ENCODE results near the gene ITPKB. TPM values are rescaled to one million over a fixed set of nuclear protein-coding genes. Genes with fewer than 3 reads are reported as not detected.
"Not testable (repeated sequence)": the region's sequence is repeated elsewhere in the genome, so short reads cannot be mapped to it uniquely, and the experiment has no call there.

ITPKB gene
- total RNA-seq, 1 donor from 2014 or later, result 2.1 TPM

DNA sequence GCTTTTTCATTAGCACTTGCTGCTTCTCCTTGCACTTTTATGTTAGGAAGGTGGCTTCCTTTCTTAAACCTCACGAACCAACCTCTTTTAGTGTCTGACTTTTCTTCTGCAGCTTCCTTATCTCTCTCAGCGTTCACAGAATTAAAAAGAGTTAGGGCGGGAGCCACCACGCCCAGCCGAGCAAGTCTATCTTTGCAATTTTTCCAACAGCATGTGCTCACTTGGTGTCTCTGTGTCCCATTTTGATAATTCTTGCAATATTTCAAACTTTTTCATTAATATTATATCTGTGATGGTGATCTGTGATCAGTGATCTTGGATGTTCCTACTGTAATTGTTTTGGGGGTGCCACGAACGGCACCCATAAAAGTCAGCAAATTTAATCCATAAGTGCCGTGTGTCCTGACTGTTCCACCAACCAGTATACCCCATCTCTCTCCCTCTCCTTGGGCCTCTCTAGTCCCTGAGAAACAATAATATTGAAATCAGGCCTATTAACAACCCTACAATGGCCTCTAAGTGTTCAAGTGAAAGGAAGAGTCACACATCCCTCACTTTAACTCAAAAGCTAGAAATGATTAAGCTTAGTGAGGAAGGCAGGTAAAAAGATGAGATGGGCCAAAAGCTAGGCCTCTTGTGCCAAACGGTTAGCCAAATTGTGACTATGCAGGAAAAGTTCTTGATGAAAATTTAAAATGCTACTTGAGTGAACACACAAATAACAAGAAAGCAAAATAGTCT lies 15.9 kb upstream of the ITPKB start:
- no peak for DNase-seq (ENCODE audit: low read depth)

DNA sequence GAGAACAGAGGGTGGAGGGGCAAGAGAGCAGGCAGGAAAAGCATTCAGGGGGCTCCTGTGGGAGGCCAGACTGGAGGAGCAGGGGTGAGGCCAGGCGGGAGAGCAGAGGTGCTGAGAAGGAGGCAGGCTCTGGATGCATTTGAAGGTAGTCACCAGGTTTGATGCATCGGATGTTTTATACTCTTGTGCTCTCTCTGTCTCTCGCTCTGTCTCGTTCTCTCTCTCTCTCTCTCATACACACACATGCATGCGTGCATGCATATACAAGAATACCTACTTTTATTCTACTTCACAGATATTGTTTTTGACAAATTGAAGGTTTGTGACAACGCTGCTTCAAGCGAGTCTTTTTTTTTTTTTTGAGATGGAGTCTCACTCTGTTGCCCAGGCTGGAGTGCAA lies 15.0 kb upstream of the ITPKB start:
- no peak for DNase-seq (ENCODE audit: low read depth)

DNA sequence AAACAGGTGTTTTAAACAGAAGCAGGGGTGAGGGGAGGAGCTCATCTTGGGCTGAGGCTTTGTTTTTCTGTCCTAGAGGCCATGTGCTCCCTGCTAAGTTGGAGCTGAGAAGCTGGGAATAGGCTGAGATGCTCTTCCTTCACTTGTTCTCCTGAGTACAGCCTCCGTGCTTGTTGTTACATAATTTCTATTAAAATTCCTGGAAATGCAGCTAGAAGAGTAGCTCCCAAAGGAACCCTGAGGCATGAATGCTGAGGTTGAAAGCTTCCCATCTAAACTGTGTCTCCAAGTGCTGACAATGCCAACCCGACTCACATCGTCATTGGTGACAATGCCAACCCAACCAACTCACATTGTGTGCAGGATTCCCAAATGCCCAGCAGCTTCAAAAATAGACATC lies 12.6 kb upstream of the ITPKB start:
- DNase-seq (ENCODE audit: low read depth), result peak; percentile 5

DNA sequence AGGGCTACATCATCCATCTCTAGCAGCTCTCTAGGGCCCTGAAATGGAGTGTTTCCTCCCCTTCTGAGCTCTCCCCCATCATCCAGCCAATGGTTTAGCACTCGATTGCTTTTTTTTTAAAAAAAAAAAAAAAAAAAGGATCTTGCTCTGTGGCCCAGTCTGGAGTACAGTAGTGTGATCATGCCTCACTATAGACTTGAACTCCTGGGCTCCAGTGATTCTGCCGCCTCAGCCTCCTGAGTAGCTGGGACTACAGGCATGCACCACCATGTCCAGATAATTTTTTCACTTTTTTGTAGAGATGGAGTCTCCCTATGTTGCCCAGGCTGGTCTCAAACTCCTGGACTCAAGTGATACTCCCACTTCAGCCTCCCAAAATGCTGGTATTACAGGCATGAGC lies 12.1 kb upstream of the ITPKB start:
- DNase-seq (ENCODE audit: low read depth), result no peak

DNA sequence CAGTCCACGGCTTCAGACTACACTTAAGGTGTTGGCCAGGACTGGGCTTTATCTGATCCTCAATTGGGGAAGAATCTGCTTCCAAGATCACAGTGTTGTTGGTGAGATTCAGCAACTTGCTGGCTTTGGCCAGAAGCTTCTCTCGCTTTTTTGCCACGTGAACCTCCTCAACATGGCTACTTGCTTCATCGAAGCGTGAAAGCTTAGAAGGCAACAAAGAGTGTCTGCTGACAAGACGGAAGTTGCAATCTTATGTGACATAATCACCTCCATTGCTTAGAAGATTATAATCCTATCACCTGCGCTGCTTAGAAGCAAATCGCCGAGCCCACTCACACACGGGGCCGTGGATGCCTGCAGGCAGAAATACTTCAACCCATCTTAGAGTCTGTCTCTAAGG lies 10.4 kb upstream of the ITPKB start:
- DNase-seq (ENCODE audit: low read depth), result no peak

DNA sequence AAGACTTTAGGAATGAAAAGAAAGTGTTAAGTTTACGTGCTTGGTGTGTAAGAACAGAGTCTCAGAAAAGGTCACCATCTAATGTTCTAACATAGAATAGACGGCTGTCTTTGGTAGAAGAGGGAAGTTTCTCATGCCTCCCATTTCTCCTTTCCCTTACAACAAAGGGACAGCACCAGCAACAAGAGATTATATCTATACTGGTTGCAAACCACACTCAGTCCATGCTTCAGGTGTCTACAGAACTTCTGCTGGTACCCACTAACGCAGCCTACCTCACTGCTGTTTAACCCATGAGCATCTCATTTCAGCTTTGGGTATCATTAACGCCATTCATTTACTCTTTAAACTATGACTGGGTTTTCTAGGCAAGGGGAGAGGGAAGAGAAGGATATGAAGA lies 9.2 kb upstream of the ITPKB start:
- DNase-seq (ENCODE audit: low read depth), result no peak

DNA sequence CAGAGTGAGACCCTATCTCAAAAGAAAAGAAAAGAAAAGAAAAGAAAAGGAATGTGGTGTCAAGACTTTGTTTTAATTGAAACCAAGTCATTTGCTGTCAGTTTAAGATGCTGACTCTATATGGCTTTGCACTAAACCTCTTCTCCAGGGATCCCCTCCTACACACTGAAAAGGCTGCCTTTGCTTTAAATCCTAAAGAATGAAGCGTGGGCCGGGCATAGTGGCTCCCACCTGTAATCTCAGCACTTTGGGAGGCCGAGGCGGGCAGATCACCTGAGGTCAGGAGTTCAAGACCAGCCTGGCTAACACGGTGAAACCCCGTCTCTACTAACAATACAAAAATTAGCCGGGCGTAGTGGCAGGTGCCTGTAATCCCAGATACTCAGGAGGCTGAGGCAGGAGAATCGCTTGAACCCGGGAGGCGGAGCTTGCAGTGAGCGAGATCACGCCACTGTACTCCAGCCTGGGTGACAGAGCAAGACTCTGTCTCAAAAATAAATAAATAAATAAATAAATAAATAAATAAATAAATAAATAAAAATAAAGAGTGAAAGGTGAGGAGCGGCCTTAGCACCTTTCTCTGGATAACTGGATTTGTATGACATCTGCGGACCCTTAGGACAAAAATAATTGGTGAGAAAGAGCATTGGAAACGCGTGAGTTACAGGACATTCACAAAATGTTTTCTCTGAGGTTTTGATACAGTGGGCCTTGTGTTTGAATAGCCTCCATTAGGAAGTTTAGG lies 8.6 kb upstream of the ITPKB start:
- not testable (repeated sequence) for DNase-seq (ENCODE audit: low read depth)

DNA sequence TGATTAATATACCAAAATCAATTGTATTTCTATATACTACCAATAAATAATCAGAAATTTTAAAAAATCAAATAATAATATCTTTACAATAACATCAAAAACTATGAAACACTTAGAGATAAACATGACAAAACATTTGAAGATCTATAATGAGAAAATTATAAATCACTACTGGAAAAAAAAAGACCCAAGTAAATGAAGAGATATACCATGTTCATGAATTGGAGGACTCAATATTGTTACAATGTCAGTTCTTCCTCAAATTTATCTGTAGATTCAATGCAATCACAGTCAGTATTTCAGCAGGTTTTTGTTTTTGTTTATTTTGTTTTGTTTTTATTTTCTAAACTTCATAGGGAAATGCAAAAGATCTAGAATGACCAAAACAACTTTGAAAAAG lies 4.2 kb upstream of the ITPKB start:
- DNase-seq (ENCODE audit: low read depth), result no peak

DNA sequence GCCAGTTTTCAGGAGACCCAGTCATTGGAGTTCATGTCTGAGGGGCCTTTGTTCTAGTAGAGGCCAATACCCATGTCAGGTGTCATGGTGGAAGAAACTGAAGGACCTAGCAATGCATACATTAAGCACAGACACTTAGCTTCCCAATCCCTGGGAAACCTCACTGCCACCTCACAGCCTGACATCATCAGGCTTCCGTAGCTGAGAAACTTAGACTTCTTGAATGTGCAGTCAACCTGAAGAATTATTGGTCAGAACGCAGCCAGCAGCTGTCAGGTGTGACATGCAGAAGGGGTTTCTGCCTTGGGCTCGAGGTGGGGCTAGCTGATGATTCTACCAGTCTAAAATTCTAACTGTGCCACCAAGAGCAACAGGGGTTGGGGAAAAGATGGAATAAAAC lies 1.9 kb upstream of the ITPKB start:
- DNase-seq (ENCODE audit: low read depth), result no peak

DNA sequence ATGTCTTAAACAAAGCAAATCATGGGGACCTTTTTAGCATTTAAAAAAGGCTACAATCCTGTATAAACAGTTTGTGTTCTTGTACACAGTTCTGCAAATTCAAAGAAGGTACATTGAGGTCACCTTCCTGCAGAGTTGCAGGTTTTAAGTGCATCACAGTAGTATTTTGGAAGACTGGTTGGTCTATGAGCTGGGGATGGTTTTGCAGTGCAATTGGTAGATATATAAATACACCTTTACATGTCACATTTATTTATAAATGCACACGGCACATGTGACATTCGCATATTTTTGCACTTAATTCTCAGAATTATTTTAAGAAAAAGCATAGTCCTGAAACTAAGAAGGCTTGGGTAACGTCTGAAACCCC lies 599 bp upstream of the ITPKB start:
- no peak for DNase-seq (ENCODE audit: low read depth)

DNA sequence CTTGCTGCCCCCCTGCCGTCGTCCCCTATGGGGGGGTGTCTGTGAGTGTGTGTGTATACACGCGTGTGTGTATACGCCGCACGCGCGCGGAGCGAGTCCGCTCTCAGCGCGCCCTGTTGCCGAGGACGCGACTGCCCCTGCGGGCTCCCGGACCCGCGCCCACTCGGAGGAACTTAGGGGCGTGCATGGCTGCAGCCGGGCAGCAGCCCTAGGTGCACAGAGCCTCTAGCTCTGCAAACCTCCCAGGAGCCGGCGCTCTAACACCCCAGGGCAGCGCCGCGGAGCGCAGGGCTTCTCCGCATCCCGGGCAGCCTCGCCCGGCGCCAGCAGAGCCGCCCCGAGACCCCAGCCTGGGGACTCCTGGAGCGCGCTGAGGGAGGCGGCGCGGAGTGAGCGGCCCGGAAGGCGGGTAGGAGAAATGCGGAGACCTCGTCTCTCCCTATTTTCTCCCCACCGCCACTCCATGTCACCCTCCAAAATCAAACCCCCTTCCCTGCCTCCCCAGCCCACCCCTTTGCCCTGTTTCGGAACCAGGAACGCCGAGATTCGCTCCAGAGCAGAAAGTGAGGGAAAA lies 574 bp downstream of the ITPKB start:
- DNase-seq (ENCODE audit: low read depth), result peak; percentile 45

DNA sequence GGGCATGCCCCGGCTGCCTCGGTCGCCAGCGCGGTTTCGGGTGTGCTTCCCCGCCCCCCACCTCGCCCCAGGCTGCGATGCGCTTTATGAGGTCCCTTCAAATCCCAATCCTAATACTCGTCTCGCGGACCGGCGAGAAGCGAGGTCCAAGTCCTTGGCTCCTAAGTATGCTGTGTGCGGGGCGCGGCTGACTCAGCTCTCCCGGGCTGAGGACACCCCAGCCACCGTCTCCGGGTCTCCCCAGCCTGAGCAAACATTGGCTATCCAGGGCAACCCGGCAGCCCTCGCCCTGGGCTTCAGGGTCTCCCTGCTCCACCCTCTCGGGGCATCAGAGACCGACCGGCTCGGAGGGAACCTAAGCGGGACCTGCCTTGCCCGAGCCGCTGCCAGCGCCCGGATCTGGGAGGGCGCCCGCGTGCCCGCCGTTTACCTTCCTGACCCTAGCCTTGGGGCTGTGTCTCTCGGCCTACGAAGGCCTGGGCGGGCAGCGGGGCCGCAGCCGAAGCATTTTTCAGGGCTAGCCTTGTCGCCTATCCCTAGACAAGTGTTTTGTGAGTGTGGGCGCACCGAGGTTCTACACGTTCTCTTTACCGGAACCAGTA lies 1.2 kb downstream of the ITPKB start:
- peak; percentile 34 for DNase-seq (ENCODE audit: low read depth)

DNA sequence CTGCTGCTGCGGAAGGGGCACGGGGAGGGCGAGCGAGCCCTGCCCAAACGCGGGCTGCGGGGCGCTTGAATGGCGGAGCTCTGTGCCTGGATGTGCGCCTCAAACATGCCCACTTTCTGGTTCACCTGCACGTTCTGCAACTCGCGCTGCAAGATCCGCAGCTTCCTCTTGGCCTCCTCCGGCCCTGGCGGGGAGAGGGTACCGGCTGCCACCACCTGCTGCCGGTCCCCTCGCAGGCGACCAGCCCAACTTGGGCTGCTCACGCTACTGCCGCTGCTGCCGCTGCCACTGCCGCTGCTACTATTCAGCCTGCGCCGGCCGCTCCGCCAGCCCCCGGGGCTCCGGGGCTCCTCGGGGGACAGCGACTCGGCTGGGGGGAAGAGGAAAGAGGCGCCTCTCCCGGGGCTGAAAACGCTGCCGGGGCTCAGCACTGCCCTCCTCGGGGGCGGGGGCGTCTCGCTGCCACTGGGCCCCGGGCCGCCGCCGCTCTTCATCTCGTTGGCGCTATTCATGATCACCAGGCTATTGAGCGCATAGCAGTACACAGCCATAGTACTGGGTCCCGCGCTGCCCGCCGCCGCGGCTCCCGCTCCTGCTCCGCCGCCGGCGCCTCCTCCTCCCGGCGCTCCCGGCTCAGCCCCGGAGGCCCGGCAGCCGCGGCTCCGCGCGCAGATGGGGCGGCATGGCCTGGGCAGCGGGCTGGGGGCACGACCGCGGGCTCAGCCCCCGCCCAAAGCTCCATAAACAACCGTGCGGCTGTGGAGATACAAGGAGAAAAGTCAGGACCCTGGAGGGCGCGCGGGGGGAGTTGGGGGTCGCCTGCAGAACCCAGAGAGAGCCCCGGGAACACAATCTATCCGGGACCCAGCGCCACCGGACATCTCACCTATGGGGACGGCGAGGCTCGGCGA lies 1.9 kb downstream of the ITPKB start:
- peak; percentile 21 for DNase-seq (ENCODE audit: low read depth)

DNA sequence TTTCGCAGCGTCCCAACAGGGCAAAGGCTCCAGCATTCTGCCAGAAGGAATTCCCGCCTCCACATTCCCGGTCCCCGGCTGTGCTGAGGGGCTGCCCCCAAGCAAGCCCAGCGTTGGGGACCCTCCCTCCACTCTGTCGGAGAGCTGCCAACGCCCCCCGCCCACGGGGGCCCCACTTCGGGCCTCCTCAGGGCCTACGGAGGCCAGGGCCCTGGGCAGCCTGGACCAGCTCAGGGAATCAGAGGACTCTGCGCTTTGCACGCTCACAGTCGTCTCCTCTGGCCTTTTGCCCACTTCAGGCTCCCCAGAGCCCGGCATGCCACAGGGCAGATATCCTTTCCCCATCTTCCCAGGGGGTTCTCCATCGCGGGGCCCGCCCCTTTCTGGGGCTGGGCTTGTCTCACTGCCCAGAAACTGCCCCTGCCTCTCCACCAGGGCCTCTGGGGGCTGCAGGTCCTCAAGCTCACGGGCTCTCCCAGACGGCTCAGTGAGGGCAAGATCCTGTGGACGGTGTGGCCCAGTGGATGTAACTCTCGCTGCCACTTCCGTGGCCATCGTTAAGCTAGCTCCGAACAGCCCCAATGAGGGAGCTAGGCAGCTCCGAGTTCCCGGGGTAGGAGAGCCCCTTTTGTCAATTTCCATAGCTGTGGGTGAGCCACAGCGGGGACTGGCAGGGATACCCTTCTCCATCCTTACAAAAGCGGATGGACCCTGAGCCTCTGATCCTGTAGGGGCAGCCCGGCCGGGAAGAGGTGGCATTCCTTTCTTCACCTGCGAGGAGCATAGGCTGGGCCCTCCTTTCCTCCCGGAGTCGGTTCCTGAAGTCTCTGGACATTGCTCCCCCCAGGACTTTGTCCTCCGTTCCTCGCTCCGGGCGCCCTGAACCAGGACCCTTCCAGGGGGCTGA lies 2.8 kb downstream of the ITPKB start:
- DNase-seq (ENCODE audit: low read depth), result no peak

DNA sequence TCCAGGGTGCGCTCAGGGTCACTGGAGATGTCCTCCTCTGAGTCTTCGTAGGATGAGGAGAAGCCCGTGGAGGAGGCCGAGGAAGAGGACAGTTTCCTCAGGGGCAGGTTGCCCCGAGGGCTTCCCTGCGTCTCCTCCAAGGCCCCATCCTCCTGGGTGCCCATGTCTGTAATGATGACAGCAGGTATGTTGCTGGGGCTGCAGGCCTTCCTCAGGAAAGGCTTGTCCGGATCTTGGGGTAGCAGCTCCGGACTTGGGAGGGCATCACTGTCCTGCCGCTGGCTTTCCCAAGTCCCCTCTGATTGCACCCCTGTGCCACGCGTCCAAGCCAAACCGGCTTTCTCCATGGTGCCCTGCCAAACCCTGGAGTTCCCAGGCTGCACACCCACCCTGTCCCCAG lies 3.5 kb downstream of the ITPKB start:
- DNase-seq (ENCODE audit: low read depth), result no peak

DNA sequence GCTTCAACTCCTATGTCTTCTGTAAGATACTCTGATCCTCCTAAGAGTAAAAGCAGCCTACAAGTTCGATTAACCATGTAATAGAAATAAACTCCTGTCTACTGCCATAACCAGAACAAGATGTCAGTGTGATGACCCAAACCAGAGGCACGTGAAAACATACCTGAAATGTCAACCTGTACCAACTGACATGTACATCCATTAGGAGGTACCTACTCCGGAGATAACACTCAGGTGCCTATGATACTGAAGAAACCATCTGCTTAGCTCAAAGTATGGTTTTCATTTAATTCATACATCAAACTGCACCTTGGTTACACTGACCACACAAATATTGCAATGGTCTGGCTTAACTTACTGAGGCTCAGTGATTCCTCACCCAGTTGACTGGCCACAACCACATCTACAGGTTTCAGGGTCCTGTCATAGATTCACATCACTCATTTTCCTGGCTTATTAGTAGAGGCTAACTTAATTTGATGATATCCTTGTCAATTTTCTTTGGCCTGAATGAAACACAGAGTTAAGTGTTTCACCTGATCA lies 4.4 kb downstream of the ITPKB start:
- DNase-seq (ENCODE audit: low read depth), result no peak

DNA sequence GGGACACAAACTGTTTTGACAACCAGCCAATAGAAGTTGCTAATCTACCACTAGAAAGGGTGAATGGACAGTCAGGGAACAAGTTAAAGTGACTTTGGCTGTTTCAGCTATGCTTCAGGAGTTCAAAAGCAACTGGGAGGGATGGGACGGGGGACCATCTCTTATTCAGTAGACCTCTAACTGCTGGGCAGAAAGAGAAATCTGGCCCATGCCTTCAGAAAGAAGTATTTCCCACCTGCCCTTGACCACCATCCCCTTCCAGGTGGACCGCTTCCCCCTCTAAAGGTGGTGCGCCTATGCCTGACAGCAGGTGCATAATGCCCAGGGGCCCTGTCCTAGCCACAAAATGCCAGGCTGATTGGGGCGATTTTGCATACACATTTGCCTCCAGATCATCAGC lies 5.2 kb downstream of the ITPKB start:
- no peak for DNase-seq (ENCODE audit: low read depth)

DNA sequence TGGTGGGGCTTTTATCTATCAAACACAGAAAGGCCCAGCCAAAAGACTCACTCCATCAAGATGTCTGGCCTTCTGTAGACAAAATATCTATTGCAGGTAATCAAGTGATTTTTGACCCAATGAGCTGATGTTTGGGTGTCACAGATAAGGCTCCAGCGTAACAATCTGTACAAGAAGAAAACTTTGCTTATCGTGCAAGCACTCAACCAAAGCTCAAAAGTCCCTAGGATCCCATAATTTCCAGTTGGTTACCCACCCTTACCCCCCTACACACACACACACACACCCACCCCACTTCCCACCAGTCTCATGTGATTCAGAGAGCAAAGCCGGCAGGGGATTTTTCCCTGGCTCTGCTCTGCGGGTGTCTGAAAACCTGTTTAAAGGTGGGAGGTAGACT lies 5.8 kb downstream of the ITPKB start:
- no peak for DNase-seq (ENCODE audit: low read depth)

DNA sequence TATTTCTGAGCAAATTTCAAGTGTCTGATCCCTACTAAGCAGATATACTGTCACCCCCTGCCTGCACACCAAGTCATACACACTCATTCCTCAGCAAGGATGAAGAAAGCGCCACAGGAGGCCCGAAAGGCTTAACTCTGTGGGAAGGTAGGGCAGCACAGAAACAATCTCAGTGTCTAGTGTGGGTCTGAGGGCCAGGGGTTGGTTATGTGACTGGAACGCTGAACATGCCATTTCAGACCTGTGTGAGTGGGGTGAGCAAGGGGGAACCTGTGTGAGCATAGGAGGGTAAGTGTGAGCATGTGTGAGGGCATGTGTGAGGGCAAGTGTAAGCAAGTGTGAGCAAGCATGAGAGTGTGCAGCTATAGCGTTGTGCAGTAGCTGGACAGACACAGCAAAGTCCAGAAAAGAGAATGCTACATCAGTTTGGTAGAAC lies 6.2 kb downstream of the ITPKB start:
- no peak for DNase-seq (ENCODE audit: low read depth)

Data from myocyte (in vitro differentiated cells).